GM18873 (cell line): ENCODE data around the gene POLD4.

Experiments used
- ATAC-seq: cut with Tn5 transposase; IDR thresholded peaks from one replicate; pipeline ENCODE4 v1.9.1; 2021; ENCODE audit warnings: mild to moderate bottlenecking, moderate library complexity, moderate number of reproducible peaks; ENCODE audit not compliant: unreplicated experiment, low FRiP score

The POLD4 gene

GRCh38 chr11:67372321-67372992, 19.1 kb upstream of the POLD4 start:
- ATAC-seq: no peak

- ATAC-seq: no peak
Measured at GRCh38 chr11:67371911-67372320, 18.6 kb upstream of the POLD4 start.

- no peak for ATAC-seq
Measured at GRCh38 chr11:67371189-67371910, 18.0 kb upstream of the POLD4 start.

GRCh38 chr11:67370351-67371076, 17.2 kb upstream of the POLD4 start:
- no peak for ATAC-seq

GRCh38 chr11:67369801-67370284, 16.5 kb upstream of the POLD4 start:
- no peak for ATAC-seq

- ATAC-seq: no peak
Measured at GRCh38 chr11:67369275-67369674, 15.9 kb upstream of the POLD4 start.

GRCh38 chr11:67368621-67369020, 15.3 kb upstream of the POLD4 start:
- no peak for ATAC-seq

GRCh38 chr11:67367761-67368227, 14.4 kb upstream of the POLD4 start:
- ATAC-seq: no peak

GRCh38 chr11:67366961-67367760, 13.8 kb upstream of the POLD4 start:
- no peak for ATAC-seq

GRCh38 chr11:67366546-67366945, 13.2 kb upstream of the POLD4 start:
- ATAC-seq: no peak

- no peak for ATAC-seq
Measured at GRCh38 chr11:67365736-67366444, 12.5 kb upstream of the POLD4 start.

- ATAC-seq: no peak
Measured at GRCh38 chr11:67364783-67365722, 11.7 kb upstream of the POLD4 start.

GRCh38 chr11:67364169-67364568, 10.8 kb upstream of the POLD4 start:
- ATAC-seq: no peak

- ATAC-seq: no peak
Measured at GRCh38 chr11:67357831-67358670, 4.7 kb upstream of the POLD4 start.

- ATAC-seq: no peak
Measured at GRCh38 chr11:67356864-67357561, 3.7 kb upstream of the POLD4 start.

- no peak for ATAC-seq
Measured at GRCh38 chr11:67356387-67356863, 3.1 kb upstream of the POLD4 start.

GRCh38 chr11:67355794-67356386, 2.5 kb upstream of the POLD4 start:
- no peak for ATAC-seq
